Measurements from ENCODE around the gene HPCA.
A peak's percentile ranks its signal among the peaks of the same experiment; 100 is the strongest.

The HPCA gene

GRCh38 chr1:32886828-32887414 lies 630 bp downstream of the HPCA start:
- DNase-seq, result no peak
- in situ Hi-C loops (cut with HindIII; ENCODE audit: low pct_ligation_motif_present, low pct_unique_long_range_greater_than_20kb, low sequenced_read_pairs), result no loop called here

GRCh38 chr1:32887623-32888022 lies 1.3 kb downstream of the HPCA start:
- in situ Hi-C loops (cut with HindIII; ENCODE audit: low pct_ligation_motif_present, low pct_unique_long_range_greater_than_20kb, low sequenced_read_pairs), result no loop called here
- no peak for DNase-seq

- in situ Hi-C loops (cut with HindIII; ENCODE audit: low pct_ligation_motif_present, low pct_unique_long_range_greater_than_20kb, low sequenced_read_pairs), result no loop called here
- no peak for DNase-seq
Measured at GRCh38 chr1:32888134-32888533, 1.8 kb downstream of the HPCA start.

GRCh38 chr1:32888677-32889420 lies 2.6 kb downstream of the HPCA start:
- in situ Hi-C loops (cut with HindIII; ENCODE audit: low pct_ligation_motif_present, low pct_unique_long_range_greater_than_20kb, low sequenced_read_pairs), result no loop called here
- DNase-seq, result no peak

- in situ Hi-C loops (cut with HindIII; ENCODE audit: low pct_ligation_motif_present, low pct_unique_long_range_greater_than_20kb, low sequenced_read_pairs), result no loop called here
Measured at GRCh38 chr1:32889731-32890278, 3.5 kb downstream of the HPCA start.

GRCh38 chr1:32890516-32891240 lies 4.4 kb downstream of the HPCA start:
- no peak for DNase-seq
- in situ Hi-C loops (cut with HindIII; ENCODE audit: low pct_ligation_motif_present, low pct_unique_long_range_greater_than_20kb, low sequenced_read_pairs), result no loop called here

More at GRCh38 chr1:32889731-32890278, 3.5 kb downstream of the HPCA start:
- no peak for DNase-seq

- no peak for DNase-seq
- in situ Hi-C loops (cut with HindIII; ENCODE audit: low pct_ligation_motif_present, low pct_unique_long_range_greater_than_20kb, low sequenced_read_pairs), result no loop called here
Measured at GRCh38 chr1:32891241-32891570, 4.9 kb downstream of the HPCA start.

GRCh38 chr1:32891630-32892029 lies 5.3 kb downstream of the HPCA start:
- DNase-seq, result no peak
- in situ Hi-C loops (cut with HindIII; ENCODE audit: low pct_ligation_motif_present, low pct_unique_long_range_greater_than_20kb, low sequenced_read_pairs), result no loop called here

- peak; percentile 49 for DNase-seq
- in situ Hi-C loops (cut with HindIII; ENCODE audit: low pct_ligation_motif_present, low pct_unique_long_range_greater_than_20kb, low sequenced_read_pairs), result no loop called here
Measured at GRCh38 chr1:32892368-32893197, 6.3 kb downstream of the HPCA start.

- in situ Hi-C loops (cut with HindIII; ENCODE audit: low pct_ligation_motif_present, low pct_unique_long_range_greater_than_20kb, low sequenced_read_pairs), result no loop called here
- peak; percentile 69 for DNase-seq
Measured at GRCh38 chr1:32893198-32894018, 7.1 kb downstream of the HPCA start.

- in situ Hi-C loops (cut with HindIII; ENCODE audit: low pct_ligation_motif_present, low pct_unique_long_range_greater_than_20kb, low sequenced_read_pairs), result no loop called here
- no peak for DNase-seq
Measured at GRCh38 chr1:32894019-32894600, 7.8 kb downstream of the HPCA start.

- in situ Hi-C loops (cut with HindIII; ENCODE audit: low pct_ligation_motif_present, low pct_unique_long_range_greater_than_20kb, low sequenced_read_pairs), result no loop called here
- DNase-seq, result no peak
Measured at GRCh38 chr1:32894681-32895080, 8.4 kb downstream of the HPCA start.

- in situ Hi-C loops (cut with HindIII; ENCODE audit: low pct_ligation_motif_present, low pct_unique_long_range_greater_than_20kb, low sequenced_read_pairs), result no loop called here
Measured at GRCh38 chr1:32895325-32896215, 9.3 kb downstream of the HPCA start.

GRCh38 chr1:32896451-32896850 lies 10.2 kb downstream of the HPCA start:
- in situ Hi-C loops (cut with HindIII; ENCODE audit: low pct_ligation_motif_present, low pct_unique_long_range_greater_than_20kb, low sequenced_read_pairs), result no loop called here
- no peak for DNase-seq

More at GRCh38 chr1:32895325-32896215, 9.3 kb downstream of the HPCA start:
- DNase-seq, result no peak

GRCh38 chr1:32897082-32898049 lies 11.1 kb downstream of the HPCA start:
- in situ Hi-C loops (cut with HindIII; ENCODE audit: low pct_ligation_motif_present, low pct_unique_long_range_greater_than_20kb, low sequenced_read_pairs), result no loop called here
- no peak for DNase-seq

- in situ Hi-C loops (cut with HindIII; ENCODE audit: low pct_ligation_motif_present, low pct_unique_long_range_greater_than_20kb, low sequenced_read_pairs), result no loop called here
- no peak for DNase-seq
Measured at GRCh38 chr1:32898056-32898455, 11.8 kb downstream of the HPCA start.

Data from ACHN (cell line).